Measurements from ENCODE around the gene SIPA1L3. TPM values are rescaled to one million over a fixed set of nuclear protein-coding genes. Genes with fewer than 3 reads are reported as not detected.

SIPA1L3 gene
- total RNA-seq, 1 donor from 2014 or later: 8.8 TPM

GRCh38 chr19:38158730-38159129, 251.7 kb downstream of the SIPA1L3 start:
- peaks cover 2% of the 10 kb centered on the region for H3K4me1 ChIP-seq
- no peak for TF ChIP-seq CTCF (IDR thresholded peaks at IDR 0.05; ENCODE audit: borderline replicate concordance)
- peaks cover 43% of the 10 kb centered on the region for H3K36me3 ChIP-seq
- no peaks in the 10 kb centered on the region for H3K27me3 ChIP-seq (ENCODE audit: low read depth)
- DNase-seq: no peak
- no peak overlapping the region for H3K27ac ChIP-seq (replicated peaks)
- no peak overlapping the region for H3K4me3 ChIP-seq
- peaks cover 17% of the 10 kb centered on the region for H3K9me3 ChIP-seq (replicated peaks)
- intact Hi-C loops (cut with micrococcal nuclease): no loop called here

- Histone ChIP-seq H3K36me3 (peaks cover 70% of the 10 kb centered on the region), H3K27ac (replicated peaks) (no peak overlapping the region), H3K4me1 (no peaks in the 10 kb centered on the region), H3K27me3 (ENCODE audit: low read depth) (no peaks in the 10 kb centered on the region), H3K9me3 (replicated peaks) (peaks cover 17% of the 10 kb centered on the region), H3K4me3 (no peak overlapping the region)
- intact Hi-C loops (cut with micrococcal nuclease): no loop called here
- no peak for TF ChIP-seq CTCF (IDR thresholded peaks at IDR 0.05; ENCODE audit: borderline replicate concordance)
- DNase-seq: no peak
Observed at GRCh38 chr19:38162094-38162493, 255.1 kb downstream of the SIPA1L3 start.

DNA sequence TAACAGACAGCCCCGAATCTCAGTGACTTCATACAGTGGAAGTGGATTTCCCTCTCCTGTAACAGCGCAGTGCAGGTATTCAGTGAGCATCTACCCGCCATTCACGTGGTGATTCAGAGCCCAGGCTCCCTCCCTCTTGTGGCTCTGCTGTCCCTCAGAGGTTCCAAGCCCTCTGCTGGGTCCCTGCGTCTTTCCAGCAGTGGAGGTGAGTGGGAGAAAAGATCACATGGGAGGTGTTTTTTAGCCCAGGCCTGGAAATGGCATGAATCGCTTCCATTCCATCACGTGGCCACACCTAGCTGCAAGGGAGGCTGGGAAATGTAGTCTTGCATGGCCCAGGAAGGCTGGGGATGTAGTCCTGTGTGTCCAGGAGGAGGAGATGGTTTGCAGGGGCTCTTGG, 255.6 kb downstream of the SIPA1L3 start:
- peaks cover 75% of the 10 kb centered on the region for H3K36me3 ChIP-seq
- intact Hi-C loops (cut with micrococcal nuclease): no loop called here
- TF ChIP-seq CTCF (IDR thresholded peaks at IDR 0.05; ENCODE audit: borderline replicate concordance): no peak

GRCh38 chr19:38163419-38164290, 256.6 kb downstream of the SIPA1L3 start:
- intact Hi-C loops (cut with micrococcal nuclease): no loop called here
- Histone ChIP-seq H3K36me3 (peaks cover 80% of the 10 kb centered on the region), H3K4me3 (no peak overlapping the region), H3K4me1 (no peaks in the 10 kb centered on the region), H3K27ac (replicated peaks) (no peak overlapping the region), H3K27me3 (ENCODE audit: low read depth) (no peaks in the 10 kb centered on the region), H3K9me3 (replicated peaks) (peaks cover 17% of the 10 kb centered on the region)
- no peak for DNase-seq
- TF ChIP-seq CTCF (IDR thresholded peaks at IDR 0.05; ENCODE audit: borderline replicate concordance): no peak

More for the DNA sequence above, 255.6 kb downstream of the SIPA1L3 start:
- no peak overlapping the region for H3K27ac ChIP-seq (replicated peaks)
- H3K4me3 ChIP-seq: no peak overlapping the region
- H3K9me3 ChIP-seq (replicated peaks): peaks cover 17% of the 10 kb centered on the region
- H3K27me3 ChIP-seq (ENCODE audit: low read depth): no peaks in the 10 kb centered on the region
- DNase-seq: no peak
- H3K4me1 ChIP-seq: no peaks in the 10 kb centered on the region

- peaks cover 17% of the 10 kb centered on the region for H3K9me3 ChIP-seq (replicated peaks)
- H3K36me3 ChIP-seq: peaks cover 73% of the 10 kb centered on the region
- intact Hi-C loops (cut with micrococcal nuclease): no loop called here
- no peak overlapping the region for H3K4me3 ChIP-seq
- H3K27me3 ChIP-seq (ENCODE audit: low read depth): no peaks in the 10 kb centered on the region
- H3K27ac ChIP-seq (replicated peaks): no peak overlapping the region
- no peaks in the 10 kb centered on the region for H3K4me1 ChIP-seq
- no peak for TF ChIP-seq CTCF (IDR thresholded peaks at IDR 0.05; ENCODE audit: borderline replicate concordance)
- no peak for DNase-seq
Observed at GRCh38 chr19:38164526-38164925, 257.5 kb downstream of the SIPA1L3 start.
